HCT116 (cell line): ENCODE measurements around the gene MRPS27. TPM values are rescaled to one million over a fixed set of nuclear protein-coding genes. Genes with fewer than 3 reads are reported as not detected.

Experiments used
- ATAC-seq: fragments of 200-7000 bp; cut with Tn5 transposase; 2 replicates; pipeline ENCODE4 v1.9.1; 2020; ENCODE audit warnings: mild to moderate bottlenecking, moderate library complexity
- BruUV-seq: library from RNA; stranded (reverse); fragments of 400-500 nt; replicated peaks from 2 replicates; lab custom pipeline; 2021; lab: Mats Ljungman, UMichigan
- CTCF ChIA-PET: fragments of 300-600 bp; sonication (Branson Sonifier 250); formaldehyde crosslinking; loops from one replicate; lab custom pipeline; 2021; ENCODE audit warnings: antibody characterized with exemption; lab: Charles Lee
- POLR2A ChIA-PET: fragments of 300-600, 350-600 bp; sonication (Branson Sonifier 250); formaldehyde crosslinking; loops from one replicate; lab custom pipeline; 2021; ENCODE audit warnings: antibody characterized with exemption; lab: Charles Lee
- RAD21 ChIA-PET, 2 experiments: fragments of 300-600 bp; sonication (Branson Sonifier 250); formaldehyde crosslinking; loops; one replicate each; lab custom pipeline; 2023; ENCODE audit warnings: low total read pairs in 2 of 2; ENCODE audit not compliant: uncharacterized antibody in 2 of 2, unreplicated experiment in 2 of 2, low non-redundant PET in 1 of 2; lab: Charles Lee
- DNase-seq: peaks from one replicate; pipeline ENCODE4 v3.0.0-alpha.2; 2010; ENCODE audit warnings: low read depth, low spot score
- H2AFZ ChIP-seq: fragments of 200-600 bp; shearing (Covaris generic), sonication (generic); 2 replicates; pipeline ENCODE4 v1.6.1; 2017; ENCODE audit warnings: low read depth, mixed run types, mixed read lengths, antibody characterized with exemption, low read length; ENCODE audit not compliant: poor library complexity, severe bottlenecking
- H3K27ac ChIP-seq: 2 replicates; pipeline ENCODE4 v1.5.1; 2012; ENCODE audit warnings: low read depth, low read length
- H3K27me3 ChIP-seq: fragments of 200-600 bp; sonication (generic); 2 replicates; pipeline ENCODE4 v1.6.1; 2016; ENCODE audit warnings: mixed run types, low read length, mixed read lengths; ENCODE audit not compliant: insufficient read depth
- H3K36me3 ChIP-seq, 2 experiments: fragments of 200-500 bp in 1 of 2; fragments of 200-600 bp in 1 of 2; sonication (Bioruptor generic) in 1 of 2; sonication (generic) in 1 of 2; 2 replicates each; pipeline versions ENCODE4 v1.5.1 to v1.6.1; 2014 to 2016; ENCODE audit warnings: low read length in 2 of 2, inconsistent platforms in 1 of 2, mixed read lengths in 1 of 2, mixed run types in 1 of 2; ENCODE audit not compliant: insufficient read depth in 2 of 2, control insufficient read depth in 1 of 2
- H3K4me1 ChIP-seq, 2 experiments: fragments of 200-600 bp in 1 of 2; sonication (generic) in 1 of 2; 2 replicates each; pipeline versions ENCODE4 v1.5.1 to v1.6.1; 2012 to 2017; ENCODE audit warnings: low read length in 2 of 2, inconsistent platforms in 1 of 2, mild to moderate bottlenecking in 1 of 2, mixed read lengths in 1 of 2, mixed run types in 1 of 2, moderate library complexity in 1 of 2; ENCODE audit not compliant: insufficient read depth in 2 of 2, control insufficient read depth in 1 of 2
- H3K4me2 ChIP-seq: fragments of 200-600 bp; sonication (generic); 2 replicates; pipeline ENCODE4 v1.6.1; 2017; ENCODE audit warnings: mixed run types, low read length, mixed read lengths
- H3K4me3 ChIP-seq, 2 experiments: fragments of 200-600 bp in 1 of 2; sonication (generic) in 1 of 2; replicated peaks in 1 of 2; 2 replicates each; pipeline ENCODE4 v1.5.1; 2011 to 2016; ENCODE audit warnings: low read length in 2 of 2, control low read depth in 1 of 2, low read depth in 1 of 2, mild to moderate bottlenecking in 1 of 2, mixed read lengths in 1 of 2, mixed run types in 1 of 2
- H3K79me2 ChIP-seq: fragments of 200-600 bp; sonication (generic); 2 replicates; pipeline ENCODE4 v1.6.1; 2017; ENCODE audit warnings: mild to moderate bottlenecking, mixed run types, low read length, moderate library complexity, mixed read lengths; ENCODE audit not compliant: insufficient read depth
- H3K9ac ChIP-seq: fragments of 200-600 bp; sonication (generic); 2 replicates; pipeline ENCODE4 v1.6.1; 2016; ENCODE audit warnings: low read length, mixed read lengths
- H3K9me2 ChIP-seq: fragments of 200-600 bp; sonication (generic), shearing (Covaris generic); 2 replicates; pipeline ENCODE4 v1.6.1; 2017; ENCODE audit warnings: mixed run types, mild to moderate bottlenecking, moderate library complexity; ENCODE audit not compliant: insufficient read depth
- H3K9me3 ChIP-seq, 2 experiments: fragments of 200-500 bp in 1 of 2; fragments of 200-600 bp in 1 of 2; sonication (Bioruptor generic) in 1 of 2; sonication (generic) in 1 of 2; 2 replicates each; pipeline ENCODE4 v1.6.1; 2014 to 2017; ENCODE audit warnings: low read length in 2 of 2, mixed read lengths in 2 of 2, inconsistent platforms in 1 of 2, low read depth in 1 of 2, mild to moderate bottlenecking in 1 of 2, mixed run types in 1 of 2, moderate library complexity in 1 of 2; ENCODE audit not compliant: control insufficient read depth in 1 of 2, insufficient read depth in 1 of 2
- H4K20me1 ChIP-seq: fragments of 200-600 bp; sonication (generic), shearing (Covaris generic); 2 replicates; pipeline ENCODE4 v1.6.1; 2017; ENCODE audit warnings: mixed run types, mild to moderate bottlenecking, moderate library complexity; ENCODE audit not compliant: insufficient read depth
- EGR1 ChIP-seq: IDR thresholded peaks from 2 replicates; pipeline ENCODE4 v1.6.1; 2012; ENCODE audit warnings: low read depth
- JUND ChIP-seq: IDR thresholded peaks from 2 replicates; pipeline ENCODE4 v1.6.1; 2012
- POLR2A ChIP-seq: IDR thresholded peaks from 2 replicates; pipeline ENCODE4 v1.7.0; 2011; ENCODE audit warnings: borderline replicate concordance; ENCODE audit not compliant: insufficient read depth, insufficient read length; ENCODE audit errors: extremely low read depth
- TCF7L2 ChIP-seq: IDR thresholded peaks from 2 replicates; pipeline ENCODE4 v1.7.0; 2011; ENCODE audit warnings: borderline replicate concordance, inconsistent platforms; ENCODE audit not compliant: insufficient read depth, insufficient read length; ENCODE audit errors: extremely low read depth
- ZNF274 ChIP-seq: fragments of 200-500 bp; sonication (Bioruptor generic); IDR thresholded peaks from 2 replicates; pipeline ENCODE4 v1.6.1; 2014; ENCODE audit warnings: mild to moderate bottlenecking, low read depth, low read length, inconsistent platforms
- intact Hi-C: fragments of 100-400 bp; cut with micrococcal nuclease; formaldehyde crosslinking; loops from 2 replicates; pipeline ENCODE4 v1.10.0; 2022
- total RNA-seq: library from RNA; stranded (reverse); gene quantifications from one replicate; pipeline ENCODE4 v1.2.1, GENCODE V29; 2021; ENCODE audit not compliant: unreplicated experiment
- TF ChIP-seq, protein P1 (sequence below): IDR thresholded peaks from 2 replicates; pipeline ENCODE4 v1.6.1; 2012
- TF ChIP-seq, protein P2 (sequence below): IDR thresholded peaks from 2 replicates; pipeline ENCODE4 v1.6.1; 2012; ENCODE audit warnings: low read depth

The MRPS27 gene
- total RNA-seq, 1 experiment from 2014 or later: 113 TPM

- no TSS peak for BruUV-seq
- CTCF ChIA-PET: no interaction called here
- Histone ChIP-seq H3K79me2 (peaks cover 82% of the 10 kb centered on the region), H3K4me2 (no peak overlapping the region), H3K4me1 (no peaks in the 10 kb centered on the region), H3K9me3 (no peaks in the 10 kb centered on the region), H3K9ac (no peak overlapping the region), H3K36me3 (no peaks in the 10 kb centered on the region), H3K27ac (no peak overlapping the region), H3K9me2 (no peaks in the 10 kb centered on the region), H3K4me3 (no peak overlapping the region), H3K27me3 (no peaks in the 10 kb centered on the region), H2AFZ (no peak overlapping the region), H4K20me1 (peaks cover 4% of the 10 kb centered on the region; the same call in 1 of the 2 replicates)
- no peak for TF ChIP-seq ZNF274
- TF ChIP-seq EGR1: no peak
- POLR2A ChIA-PET: no interaction called here
- RAD21 ChIA-PET: no interaction called here
- no peak for DNase-seq
- intact Hi-C loops: loop anchor here (5.0 to 10.0 kb wide), 2 partner anchors 128 to 330 kb away; no protein-coding TSS in a partner anchor
- no peak for ATAC-seq
Observed at GRCh38 chr5:72265032-72265877, 54.8 kb downstream of the MRPS27 start.

DNA sequence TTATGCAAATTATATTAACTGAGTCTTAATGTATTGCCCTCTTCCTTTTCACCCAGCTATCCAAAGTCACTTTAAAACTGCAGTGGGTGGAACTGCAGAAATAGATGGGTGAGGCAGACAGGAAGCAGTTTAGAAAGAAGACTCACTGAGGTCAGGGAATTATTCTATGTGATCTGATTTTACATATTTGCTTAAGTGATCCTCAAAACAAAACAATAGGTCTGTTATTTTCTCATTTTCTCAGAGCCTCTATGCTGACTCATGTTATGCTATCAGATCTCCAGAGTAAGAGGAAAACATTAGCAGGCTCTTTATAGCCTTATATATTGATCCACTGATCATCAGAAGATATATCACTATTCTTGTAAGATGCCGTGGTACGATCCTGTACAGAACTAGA, 63.5 kb downstream of the MRPS27 start:
- ChIA-PET CTCF (no interaction called here), RAD21 (no interaction called here), POLR2A (no interaction called here)
- H3K27me3 ChIP-seq: no peaks in the 10 kb centered on the region
- H3K27ac ChIP-seq: no peak overlapping the region
- H3K79me2 ChIP-seq: peaks cover 58% of the 10 kb centered on the region
- no peak overlapping the region for H3K9ac ChIP-seq
- intact Hi-C loops: no loop called here
- BruUV-seq: no TSS peak
- H3K9me3 ChIP-seq: no peaks in the 10 kb centered on the region
- H3K4me2 ChIP-seq: no peak overlapping the region
- H2AFZ ChIP-seq: no peak overlapping the region
- H3K9me2 ChIP-seq: no peaks in the 10 kb centered on the region
- TF ChIP-seq POLR2A: no peak
- no peak for TF ChIP-seq TCF7L2
- no peak for TF ChIP-seq EGR1
- TF ChIP-seq, protein P1, sequence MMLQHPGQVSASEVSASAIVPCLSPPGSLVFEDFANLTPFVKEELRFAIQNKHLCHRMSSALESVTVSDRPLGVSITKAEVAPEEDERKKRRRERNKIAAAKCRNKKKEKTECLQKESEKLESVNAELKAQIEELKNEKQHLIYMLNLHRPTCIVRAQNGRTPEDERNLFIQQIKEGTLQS: no peak
- TF ChIP-seq, protein P2, sequence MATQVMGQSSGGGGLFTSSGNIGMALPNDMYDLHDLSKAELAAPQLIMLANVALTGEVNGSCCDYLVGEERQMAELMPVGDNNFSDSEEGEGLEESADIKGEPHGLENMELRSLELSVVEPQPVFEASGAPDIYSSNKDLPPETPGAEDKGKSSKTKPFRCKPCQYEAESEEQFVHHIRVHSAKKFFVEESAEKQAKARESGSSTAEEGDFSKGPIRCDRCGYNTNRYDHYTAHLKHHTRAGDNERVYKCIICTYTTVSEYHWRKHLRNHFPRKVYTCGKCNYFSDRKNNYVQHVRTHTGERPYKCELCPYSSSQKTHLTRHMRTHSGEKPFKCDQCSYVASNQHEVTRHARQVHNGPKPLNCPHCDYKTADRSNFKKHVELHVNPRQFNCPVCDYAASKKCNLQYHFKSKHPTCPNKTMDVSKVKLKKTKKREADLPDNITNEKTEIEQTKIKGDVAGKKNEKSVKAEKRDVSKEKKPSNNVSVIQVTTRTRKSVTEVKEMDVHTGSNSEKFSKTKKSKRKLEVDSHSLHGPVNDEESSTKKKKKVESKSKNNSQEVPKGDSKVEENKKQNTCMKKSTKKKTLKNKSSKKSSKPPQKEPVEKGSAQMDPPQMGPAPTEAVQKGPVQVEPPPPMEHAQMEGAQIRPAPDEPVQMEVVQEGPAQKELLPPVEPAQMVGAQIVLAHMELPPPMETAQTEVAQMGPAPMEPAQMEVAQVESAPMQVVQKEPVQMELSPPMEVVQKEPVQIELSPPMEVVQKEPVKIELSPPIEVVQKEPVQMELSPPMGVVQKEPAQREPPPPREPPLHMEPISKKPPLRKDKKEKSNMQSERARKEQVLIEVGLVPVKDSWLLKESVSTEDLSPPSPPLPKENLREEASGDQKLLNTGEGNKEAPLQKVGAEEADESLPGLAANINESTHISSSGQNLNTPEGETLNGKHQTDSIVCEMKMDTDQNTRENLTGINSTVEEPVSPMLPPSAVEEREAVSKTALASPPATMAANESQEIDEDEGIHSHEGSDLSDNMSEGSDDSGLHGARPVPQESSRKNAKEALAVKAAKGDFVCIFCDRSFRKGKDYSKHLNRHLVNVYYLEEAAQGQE: no peak
- no peak for TF ChIP-seq JUND
- H3K4me3 ChIP-seq: no peak overlapping the region
- H3K4me1 ChIP-seq: peaks cover 8 to 14% of the 10 kb centered on the region in 2 experiments; a peak in 3 of 4 replicates
- H4K20me1 ChIP-seq: no peaks in the 10 kb centered on the region
- DNase-seq (no peak), ATAC-seq (no peak)
- no peaks in the 10 kb centered on the region for H3K36me3 ChIP-seq
